ENCODE results near the gene EDN3. TPM values are rescaled to one million over a fixed set of nuclear protein-coding genes. Genes with fewer than 3 reads are reported as not detected.

The EDN3 gene
- total RNA-seq, 1 experiment from 2014 or later, result not detected

DNA sequence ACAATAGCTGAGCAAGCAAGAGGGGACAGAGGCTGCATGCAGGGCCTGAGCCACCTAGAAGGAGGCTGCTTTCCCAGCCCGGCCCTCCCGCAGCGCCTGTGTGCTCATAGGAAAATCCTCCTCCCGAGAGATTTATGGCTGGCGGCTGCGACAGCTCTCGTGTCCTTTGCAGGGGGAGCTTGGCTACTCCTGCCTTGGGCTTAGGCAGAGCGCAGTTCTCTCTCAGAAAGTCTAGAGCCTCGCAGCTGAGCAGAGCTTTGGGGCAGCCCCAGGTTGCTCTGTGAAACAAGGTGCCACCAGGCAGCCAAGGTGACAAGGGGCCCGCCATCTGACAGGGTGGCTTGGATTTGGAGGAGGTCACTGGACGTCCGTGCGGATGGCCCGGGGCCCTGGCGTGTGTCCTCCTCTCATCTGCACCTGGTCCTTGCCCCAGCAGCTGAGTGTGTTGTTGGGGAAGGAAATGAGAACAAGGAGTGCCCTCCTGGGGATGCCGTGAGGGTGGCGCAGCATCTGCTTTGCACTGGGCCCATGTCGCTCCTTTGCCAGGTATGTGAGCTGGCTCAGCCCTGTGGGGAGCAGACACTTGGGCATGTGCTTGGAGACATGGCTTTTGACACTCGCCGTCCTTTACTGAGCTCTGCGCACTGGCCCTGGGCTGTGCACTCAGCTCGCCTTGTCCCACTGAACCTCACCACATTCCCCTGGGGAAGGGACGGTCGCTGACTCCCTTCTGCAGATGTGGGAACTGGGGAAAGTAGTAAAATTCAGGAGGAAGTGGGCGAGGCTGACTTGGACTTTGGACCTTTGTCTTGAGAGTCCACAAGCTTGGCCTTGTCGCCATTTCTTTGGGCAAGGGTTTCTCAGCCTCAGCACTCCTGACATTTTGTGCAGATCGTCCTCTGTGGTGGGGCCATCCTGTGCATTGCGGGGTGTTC lies 41.9 kb downstream of the EDN3 start:
- Histone ChIP-seq H3K4me2 (no peak overlapping the region), H3K36me3 (ENCODE audit: low read depth) (no peaks in the 10 kb centered on the region), H3K27me3 (ENCODE audit: insufficient read depth, low read depth) (peaks cover 86% of the 10 kb centered on the region), H3K9me2 (ENCODE audit: insufficient read depth) (no peaks in the 10 kb centered on the region), H3K4me3 (no peak overlapping the region), H3F3A (ENCODE audit: insufficient read depth, low read depth) (no peaks in the 10 kb centered on the region), H2AFZ (no peak overlapping the region), H3K27ac (no peak overlapping the region), H3K79me2 (ENCODE audit: low read depth) (no peaks in the 10 kb centered on the region), H4K20me1 (ENCODE audit: insufficient read depth) (no peaks in the 10 kb centered on the region), H3K9me3 (ENCODE audit: insufficient read depth, low read depth) (no peaks in the 10 kb centered on the region), H3K4me1 (replicated peaks; ENCODE audit: insufficient read depth) (no peaks in the 10 kb centered on the region)
- BruUV-seq (replicated peaks), result no TSS peak
- TF ChIP-seq EZH2 (IDR thresholded peaks at IDR 0.05; ENCODE audit: low read depth) (no peak), CTCF (conservative IDR thresholded peaks at IDR 0.05) (no peak)
- no peak for DNase-seq
- intact Hi-C loops (cut with micrococcal nuclease; ENCODE audit: unreplicated experiment), result no loop called here
- ChIA-PET CTCF (no interaction called here), POLR2A (ENCODE audit: unreplicated experiment) (no interaction called here)

GRCh38 chr20:59346061-59346460 lies 45.6 kb downstream of the EDN3 start:
- H2AFZ ChIP-seq, result no peak overlapping the region
- intact Hi-C loops (cut with micrococcal nuclease; ENCODE audit: unreplicated experiment), result no loop called here
- CTCF ChIA-PET, result no interaction called here
- no TSS peak for BruUV-seq (replicated peaks)
- H3K36me3 ChIP-seq (ENCODE audit: low read depth), result no peaks in the 10 kb centered on the region
- no peaks in the 10 kb centered on the region for H3K79me2 ChIP-seq (ENCODE audit: low read depth)
- H3F3A ChIP-seq (ENCODE audit: insufficient read depth, low read depth), result no peaks in the 10 kb centered on the region
- H3K4me1 ChIP-seq (replicated peaks; ENCODE audit: insufficient read depth), result no peaks in the 10 kb centered on the region
- POLR2A ChIA-PET (ENCODE audit: unreplicated experiment), result no interaction called here
- no peaks in the 10 kb centered on the region for H4K20me1 ChIP-seq (ENCODE audit: insufficient read depth)
- H3K4me2 ChIP-seq, result no peak overlapping the region
- H3K9me3 ChIP-seq (ENCODE audit: insufficient read depth, low read depth), result no peaks in the 10 kb centered on the region
- H3K4me3 ChIP-seq, result no peak overlapping the region
- TF ChIP-seq CTCF (conservative IDR thresholded peaks at IDR 0.05), result no peak
- no peak for TF ChIP-seq EZH2 (IDR thresholded peaks at IDR 0.05; ENCODE audit: low read depth)
- peaks cover 85% of the 10 kb centered on the region for H3K27me3 ChIP-seq (ENCODE audit: insufficient read depth, low read depth)
- H3K9me2 ChIP-seq (ENCODE audit: insufficient read depth), result no peaks in the 10 kb centered on the region
- no peak overlapping the region for H3K27ac ChIP-seq
- no peak for DNase-seq

DNA sequence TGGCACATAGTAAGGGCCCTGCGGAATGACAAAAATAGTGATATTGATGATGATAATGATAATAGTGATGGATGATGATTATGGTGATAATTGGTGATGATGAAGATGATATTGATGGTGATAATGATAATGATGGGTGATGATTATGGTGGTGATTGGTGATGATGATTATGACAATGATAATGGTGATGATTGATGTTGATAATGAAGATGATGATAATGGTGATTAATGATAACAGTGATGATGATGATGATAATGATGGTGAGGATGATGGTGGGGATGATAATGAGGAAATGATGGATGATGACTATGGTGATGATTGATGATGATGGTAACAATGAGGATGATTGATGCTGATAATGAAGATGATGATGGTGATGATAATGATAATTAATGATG lies 48.9 kb downstream of the EDN3 start:
- H3K4me2 ChIP-seq, result no peak overlapping the region

More for the DNA sequence above, 48.9 kb downstream of the EDN3 start:
- Histone ChIP-seq H3K4me3 (no peak overlapping the region), H3K9me3 (ENCODE audit: insufficient read depth, low read depth) (no peaks in the 10 kb centered on the region), H3K27ac (no peak overlapping the region), H3K27me3 (ENCODE audit: insufficient read depth, low read depth) (peaks cover 85% of the 10 kb centered on the region), H3K36me3 (ENCODE audit: low read depth) (no peaks in the 10 kb centered on the region), H4K20me1 (ENCODE audit: insufficient read depth) (no peaks in the 10 kb centered on the region; the same call in 1 of the 2 replicates), H3K9me2 (ENCODE audit: insufficient read depth) (no peaks in the 10 kb centered on the region), H3F3A (ENCODE audit: insufficient read depth, low read depth) (no peaks in the 10 kb centered on the region), H2AFZ (no peak overlapping the region), H3K4me1 (replicated peaks; ENCODE audit: insufficient read depth) (no peaks in the 10 kb centered on the region), H3K79me2 (ENCODE audit: low read depth) (no peaks in the 10 kb centered on the region)
- ChIA-PET POLR2A (ENCODE audit: unreplicated experiment) (no interaction called here), CTCF (no interaction called here)
- TF ChIP-seq EZH2 (IDR thresholded peaks at IDR 0.05; ENCODE audit: low read depth), result no peak
- no peak for TF ChIP-seq CTCF (conservative IDR thresholded peaks at IDR 0.05)
- BruUV-seq (replicated peaks), result no TSS peak
- intact Hi-C loops (cut with micrococcal nuclease; ENCODE audit: unreplicated experiment), result no loop called here
- no peak for DNase-seq

All from PC-9 (cell line).